OCI-LY3 (cell line): ENCODE data around the gene ZNF514.

ENCODE experiments used
- EZH2phosphoT487 ChIP-seq: fragments of 200-600 bp; shearing (Covaris generic); IDR thresholded peaks from 2 replicates; pipeline ENCODE4 v1.6.1; 2018; ENCODE audit warnings: antibody characterized with exemption, mixed run types, low read depth
- TF ChIP-seq, protein P1 (sequence below): fragments of 200-600, 300-600 bp; sonication (generic); IDR thresholded peaks from 2 replicates; pipeline ENCODE4 v1.5.1; 2014; ENCODE audit warnings: antibody characterized with exemption, low read length, low read depth

GRCh38 chr2:95115418-95115817, 44.2 kb downstream of the ZNF514 start:
- TF ChIP-seq, protein P1, sequence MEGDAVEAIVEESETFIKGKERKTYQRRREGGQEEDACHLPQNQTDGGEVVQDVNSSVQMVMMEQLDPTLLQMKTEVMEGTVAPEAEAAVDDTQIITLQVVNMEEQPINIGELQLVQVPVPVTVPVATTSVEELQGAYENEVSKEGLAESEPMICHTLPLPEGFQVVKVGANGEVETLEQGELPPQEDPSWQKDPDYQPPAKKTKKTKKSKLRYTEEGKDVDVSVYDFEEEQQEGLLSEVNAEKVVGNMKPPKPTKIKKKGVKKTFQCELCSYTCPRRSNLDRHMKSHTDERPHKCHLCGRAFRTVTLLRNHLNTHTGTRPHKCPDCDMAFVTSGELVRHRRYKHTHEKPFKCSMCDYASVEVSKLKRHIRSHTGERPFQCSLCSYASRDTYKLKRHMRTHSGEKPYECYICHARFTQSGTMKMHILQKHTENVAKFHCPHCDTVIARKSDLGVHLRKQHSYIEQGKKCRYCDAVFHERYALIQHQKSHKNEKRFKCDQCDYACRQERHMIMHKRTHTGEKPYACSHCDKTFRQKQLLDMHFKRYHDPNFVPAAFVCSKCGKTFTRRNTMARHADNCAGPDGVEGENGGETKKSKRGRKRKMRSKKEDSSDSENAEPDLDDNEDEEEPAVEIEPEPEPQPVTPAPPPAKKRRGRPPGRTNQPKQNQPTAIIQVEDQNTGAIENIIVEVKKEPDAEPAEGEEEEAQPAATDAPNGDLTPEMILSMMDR: peak; percentile 80
- no peak for TF ChIP-seq EZH2phosphoT487
